CD4-positive, alpha-beta T cell treated with Interleukin-10 for 1 hour (primary cell): ENCODE data around the gene RGS4.

Experiments
- DNase-seq: peaks from one replicate; pipeline ENCODE4 v3.0.0-alpha.2; 2020

Gene RGS4

DNA sequence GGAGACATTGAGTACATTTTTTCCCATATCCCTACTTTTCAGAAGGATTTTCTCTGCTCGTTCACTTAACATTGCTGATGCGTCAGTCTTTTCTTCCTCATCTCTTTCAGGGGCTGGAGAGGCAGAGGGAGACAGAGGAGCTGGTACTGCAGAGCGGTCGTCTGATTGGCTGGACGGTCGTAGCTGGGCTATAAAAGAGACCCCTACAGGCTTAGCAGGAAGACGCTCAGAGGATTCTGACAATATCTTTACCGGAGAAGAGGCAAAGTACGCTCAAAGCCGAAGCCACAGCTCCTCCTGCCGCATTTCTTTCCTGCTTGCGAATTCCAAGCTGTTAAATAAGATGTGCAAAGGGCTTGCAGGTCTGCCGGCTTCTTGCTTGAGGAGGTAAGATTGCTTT lies at the start of gene RGS4:
TSS of gene RGS4 (plus strand) at position 220 of the 400 bp plus-strand sequence. CDS start at position 344, 124 bp downstream.
- DNase-seq: no peak

DNA sequence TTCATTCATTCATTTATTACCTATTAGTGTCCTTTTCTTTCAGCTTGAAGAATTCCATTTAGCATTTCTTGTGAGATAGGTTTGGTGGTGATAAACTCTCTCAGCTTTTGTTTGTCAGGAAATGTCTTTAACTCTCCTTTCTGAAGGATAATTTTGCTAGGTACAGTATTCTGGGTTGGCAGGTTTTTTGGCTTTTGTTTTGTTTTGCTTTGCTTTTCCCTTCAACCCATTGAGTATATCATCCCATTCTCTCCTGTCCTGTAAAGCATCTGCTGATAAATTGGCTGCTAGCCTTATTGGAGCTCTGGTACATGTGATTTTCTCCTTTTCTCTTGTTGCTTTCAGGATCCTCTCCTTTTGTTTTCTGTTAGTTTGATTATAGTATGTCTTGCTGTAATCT lies 47.0 kb upstream of the RGS4 start:
- DNase-seq: no peak

DNA sequence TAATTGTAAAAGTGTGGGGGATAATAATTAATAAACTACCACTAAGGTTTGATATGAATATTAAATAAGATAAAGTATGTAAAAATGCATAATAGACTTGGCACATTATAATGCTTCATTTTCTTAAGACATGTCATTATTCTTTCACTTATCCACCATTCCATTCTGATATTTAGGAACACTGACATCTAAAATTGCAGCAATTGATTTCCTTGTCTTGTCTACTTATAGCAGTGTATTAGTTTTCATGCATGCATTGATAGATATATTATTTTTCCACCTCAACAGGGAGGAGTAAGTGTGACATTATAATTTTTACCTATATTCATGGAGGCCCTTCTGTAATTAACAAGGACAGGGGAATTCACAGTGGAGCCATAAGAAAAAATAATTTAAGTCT lies 41.6 kb upstream of the RGS4 start:
- DNase-seq: no peak

DNA sequence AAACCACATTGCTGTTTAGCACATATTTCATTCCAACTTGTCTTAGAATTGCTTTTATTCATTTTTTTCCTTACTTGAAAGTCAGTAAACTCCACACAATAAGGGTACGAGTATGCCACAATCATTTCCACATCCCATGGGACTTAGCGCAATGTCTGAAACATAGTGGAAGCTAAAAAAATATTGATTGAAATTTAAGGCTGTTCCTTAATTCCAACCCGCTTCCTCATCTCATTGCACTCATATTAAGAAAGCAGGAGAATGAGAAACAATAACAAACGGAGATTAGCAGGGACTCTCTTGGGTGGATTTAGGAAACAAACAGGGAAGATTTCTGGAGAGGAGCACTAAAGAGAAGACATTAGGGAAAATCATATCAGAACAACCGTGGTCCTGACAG lies 39.3 kb upstream of the RGS4 start:
- no peak for DNase-seq

DNA sequence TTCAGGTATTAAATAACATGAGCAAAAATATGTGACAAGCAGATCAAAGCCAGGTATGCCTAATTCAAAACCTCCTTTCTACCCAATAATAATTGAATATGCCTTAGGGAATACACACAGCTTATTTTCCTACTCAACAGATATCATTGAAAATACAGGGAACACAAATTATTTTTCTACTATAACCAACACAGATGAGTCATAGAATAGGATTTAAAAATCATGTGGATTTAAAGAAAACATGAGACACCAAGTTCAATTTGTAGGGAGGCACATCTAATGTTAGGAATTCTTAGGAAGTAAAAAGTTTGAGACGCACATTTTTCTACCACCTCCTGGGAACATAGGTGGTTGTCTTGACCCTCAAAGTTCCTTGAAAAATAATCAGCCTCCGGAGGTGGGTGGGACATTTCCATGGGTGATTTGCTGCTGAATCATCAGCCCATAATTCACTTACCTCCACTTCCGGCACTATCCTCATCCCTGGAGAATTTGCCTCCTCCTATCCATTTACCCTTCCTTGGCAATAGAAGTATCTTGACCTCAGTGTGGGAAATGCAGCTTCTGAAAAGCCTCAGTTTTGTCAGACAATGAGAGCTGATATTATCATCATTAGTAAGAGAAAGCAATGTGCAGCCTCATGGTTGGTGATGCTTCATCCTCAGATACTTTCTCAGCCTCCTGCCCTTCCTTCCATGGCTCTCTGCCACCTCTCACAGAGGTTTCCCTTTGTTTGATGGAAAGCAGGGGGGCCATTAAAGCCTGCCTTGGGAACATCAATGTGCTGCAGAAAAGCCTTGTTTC lies 33.5 kb upstream of the RGS4 start:
- DNase-seq: no peak

DNA sequence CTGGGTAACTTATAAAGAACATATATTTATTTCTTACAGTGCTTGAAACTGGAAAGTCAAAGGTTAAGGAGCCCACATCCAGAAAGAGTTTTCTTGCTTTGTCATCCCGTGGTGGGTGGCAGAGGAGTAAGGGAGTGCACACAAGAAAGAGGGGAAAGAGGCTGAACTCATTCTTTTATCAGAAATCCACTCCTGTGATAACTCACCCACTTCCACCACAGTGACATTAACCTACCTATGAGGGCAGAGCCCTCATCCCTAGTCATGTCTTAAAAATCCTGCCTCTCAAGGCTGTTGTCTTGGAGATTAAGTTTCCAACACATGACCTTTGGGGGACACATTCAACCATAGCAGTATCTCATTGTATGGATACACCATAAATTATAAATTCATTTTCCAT lies 32.5 kb upstream of the RGS4 start:
- no peak for DNase-seq

DNA sequence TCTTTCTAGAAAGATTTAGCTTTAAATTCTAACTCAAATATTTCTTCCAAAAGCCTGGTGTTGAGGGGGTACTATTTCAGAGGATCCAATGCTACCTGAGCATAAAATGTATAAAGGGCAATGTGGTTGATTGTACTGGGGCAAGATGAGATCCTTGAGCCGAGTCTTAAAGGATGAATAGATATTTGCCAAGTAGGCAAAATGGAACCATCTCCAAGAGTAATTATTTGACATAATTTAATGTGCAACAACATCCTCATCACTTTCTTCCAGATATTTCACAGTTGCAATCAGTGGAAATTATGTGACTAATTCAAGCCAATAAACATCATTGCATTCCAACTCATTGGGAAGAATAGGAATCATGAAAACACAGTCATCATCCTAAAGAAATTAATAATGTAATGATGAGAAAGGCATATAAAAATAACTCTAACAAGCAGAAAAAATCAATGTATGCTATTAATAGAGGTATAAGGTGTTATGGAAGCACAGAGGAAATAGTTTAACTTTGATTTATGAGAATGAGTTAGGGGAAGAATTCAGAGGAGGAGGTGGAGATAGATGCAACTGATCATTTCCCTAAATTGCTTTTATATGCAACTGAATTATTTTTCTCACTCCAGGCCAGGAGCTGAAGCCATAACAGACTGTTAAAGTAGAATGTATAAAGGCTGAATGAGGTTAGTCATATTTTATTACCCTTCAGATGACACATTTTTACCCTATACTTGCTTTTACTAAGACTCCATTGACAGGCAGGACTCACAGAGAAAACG lies 30.0 kb upstream of the RGS4 start:
- no peak for DNase-seq

DNA sequence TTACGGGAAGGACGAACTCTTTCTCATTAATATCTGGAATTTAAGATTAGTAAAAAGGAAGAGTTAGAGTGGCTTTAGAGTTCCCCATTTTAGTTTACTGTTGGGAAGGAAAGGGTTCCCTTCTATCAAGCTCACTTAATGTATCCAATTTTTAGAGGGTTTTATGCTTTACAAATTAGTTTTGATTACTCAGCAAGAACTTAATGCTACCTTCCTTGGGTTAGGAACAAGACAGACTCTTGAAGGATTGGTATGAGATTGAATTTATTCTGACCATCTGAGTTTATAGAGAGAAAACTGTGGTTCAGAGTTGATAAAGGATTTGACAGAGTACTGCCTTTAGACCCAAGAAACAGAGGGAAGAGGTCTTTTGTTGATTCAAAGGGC lies 29.5 kb upstream of the RGS4 start:
- no peak for DNase-seq

DNA sequence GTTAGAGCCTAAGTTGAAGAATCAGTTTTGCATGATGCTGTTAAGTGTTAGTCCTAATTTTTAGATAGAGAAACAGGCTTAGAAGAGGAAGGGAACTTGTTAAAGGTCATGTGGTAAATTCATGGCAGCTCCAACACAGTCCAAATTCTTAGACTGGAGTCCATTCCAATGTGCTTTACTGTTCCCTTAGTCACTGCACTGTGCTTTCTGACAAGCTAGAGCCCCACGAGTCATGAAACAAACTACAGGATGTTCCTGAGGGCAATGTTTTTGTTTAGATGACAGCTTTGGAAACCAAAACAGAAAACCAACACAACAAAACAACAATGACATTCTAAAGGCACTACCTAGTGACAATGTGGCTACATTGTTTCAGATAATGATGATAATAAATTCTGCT lies 23.1 kb upstream of the RGS4 start:
- no peak for DNase-seq

DNA sequence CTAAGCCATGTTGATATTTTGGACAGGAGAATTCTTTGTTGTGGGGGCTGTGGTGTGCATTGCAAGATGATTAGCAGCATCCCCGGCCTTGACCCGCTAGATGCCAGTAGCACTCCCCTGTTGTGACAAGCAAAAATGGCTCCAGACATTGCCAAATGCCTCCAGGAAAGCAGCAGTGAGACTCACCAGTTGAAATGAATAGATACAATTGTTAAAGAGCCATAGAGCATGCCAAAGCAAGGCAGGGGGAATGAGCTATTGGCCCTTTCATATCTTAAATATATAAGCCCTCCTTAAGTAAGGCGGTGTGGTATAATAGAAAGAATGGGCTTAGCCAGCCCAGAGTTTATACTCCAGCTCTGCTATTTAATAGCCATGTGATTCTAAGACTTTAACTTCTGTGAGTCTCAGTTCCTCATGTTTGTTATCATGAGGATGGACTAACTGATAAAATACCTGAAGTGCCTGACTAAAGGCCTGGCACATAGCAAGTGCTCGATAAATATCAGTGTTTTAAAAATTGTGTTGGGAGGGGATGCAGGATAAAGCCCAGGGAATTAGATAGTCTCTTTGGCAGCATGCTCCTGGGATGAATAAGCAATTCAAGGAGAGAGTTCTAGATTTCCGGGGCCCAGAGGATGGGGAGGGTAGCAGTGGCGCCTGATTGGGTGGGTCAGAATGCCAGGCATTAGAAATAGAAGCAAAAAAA lies 21.1 kb upstream of the RGS4 start:
- DNase-seq: no peak

DNA sequence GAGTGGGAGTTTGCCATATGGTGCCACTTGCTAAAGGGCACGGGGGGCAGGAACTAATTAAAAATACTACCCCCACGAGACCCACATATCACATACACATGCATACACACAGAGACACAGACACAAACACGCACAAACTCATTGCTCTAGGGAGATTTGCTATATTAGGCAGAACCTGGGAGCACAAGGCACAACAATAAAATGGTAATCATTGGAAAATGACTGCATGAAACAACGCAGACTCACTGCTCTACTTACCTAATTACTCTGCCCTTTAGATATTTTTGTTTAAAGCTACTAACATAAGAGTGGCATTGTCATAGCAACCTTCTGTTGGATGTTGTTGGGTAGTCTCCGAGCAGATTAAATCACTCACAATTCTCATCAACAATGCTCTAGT lies 20.3 kb upstream of the RGS4 start:
- DNase-seq: no peak

DNA sequence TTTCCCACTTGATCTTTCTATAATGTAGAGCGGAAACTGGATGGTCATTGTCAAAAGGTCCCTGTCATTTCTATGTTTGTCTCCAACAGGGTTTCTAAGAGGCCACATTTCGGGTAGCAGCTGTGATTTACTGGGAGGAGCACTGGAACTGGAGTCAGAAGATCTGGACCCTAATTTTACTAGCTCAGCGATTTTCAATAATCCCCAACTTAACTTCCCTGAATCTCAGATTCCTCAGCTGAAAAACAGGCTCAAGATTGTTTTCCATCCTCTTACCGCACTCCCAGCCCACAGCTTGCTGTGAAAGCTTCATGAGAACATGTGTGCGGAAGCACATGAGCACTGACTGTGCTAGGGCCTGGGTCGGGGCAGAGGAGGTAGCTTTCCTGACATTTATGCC lies 19.9 kb upstream of the RGS4 start:
- DNase-seq: no peak

DNA sequence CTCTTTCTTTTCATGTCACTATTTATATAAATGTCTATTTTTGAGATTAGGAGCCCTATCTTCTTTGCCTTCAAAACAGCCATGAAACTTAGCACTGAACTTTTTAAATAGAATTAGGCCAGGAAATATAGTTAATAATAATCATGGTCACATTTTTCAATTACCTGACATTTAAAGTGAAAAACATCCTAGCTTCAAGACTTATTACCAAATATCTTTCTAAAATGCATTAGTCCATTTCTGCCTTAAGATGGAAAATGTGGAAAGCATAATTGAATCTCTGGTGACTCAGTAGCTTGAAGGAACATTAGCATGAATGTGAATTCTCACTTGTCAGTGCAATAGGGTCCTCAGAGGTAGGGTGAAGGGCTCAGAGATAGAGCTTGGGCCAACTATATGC lies 18.7 kb upstream of the RGS4 start:
- no peak for DNase-seq

DNA sequence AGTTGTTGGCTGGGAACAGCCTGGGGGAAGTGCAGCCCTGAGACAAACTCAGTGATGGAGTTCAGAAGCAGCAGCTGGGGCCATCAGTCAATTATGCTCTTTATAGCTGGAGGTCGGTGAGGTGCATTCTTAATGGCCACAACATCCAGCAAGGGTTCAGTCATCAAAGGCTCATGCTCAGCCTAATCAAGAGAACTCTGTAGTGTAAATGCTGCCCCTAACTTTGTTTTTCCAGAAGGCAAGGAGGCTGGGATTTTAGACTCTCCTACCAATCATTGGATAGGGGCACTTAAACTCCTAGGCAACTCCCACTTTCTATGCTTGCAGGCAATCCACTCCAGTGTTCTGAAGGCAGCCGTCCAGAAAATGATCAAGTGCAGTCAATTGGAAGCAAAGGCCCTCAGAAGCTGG lies 15.0 kb upstream of the RGS4 start:
- DNase-seq: no peak

DNA sequence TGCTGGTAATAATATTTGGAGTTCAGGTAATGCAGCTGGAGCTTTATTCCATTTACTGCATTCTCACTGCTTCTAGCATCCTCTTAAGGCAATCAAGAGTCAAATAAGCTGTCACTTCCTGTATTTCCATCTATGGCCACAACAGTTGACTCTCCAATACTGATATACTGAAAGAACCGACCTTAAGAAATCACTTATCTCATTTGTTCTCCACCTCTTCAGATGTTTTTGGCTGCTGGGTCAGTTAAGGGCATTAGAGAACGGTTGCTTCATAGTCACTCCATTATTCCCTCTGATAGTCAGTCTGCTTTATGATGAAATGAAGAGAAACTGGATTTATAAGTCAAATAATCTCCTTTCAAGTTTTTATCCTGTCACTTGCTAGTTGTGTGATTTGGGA lies 14.2 kb upstream of the RGS4 start:
- no peak for DNase-seq

DNA sequence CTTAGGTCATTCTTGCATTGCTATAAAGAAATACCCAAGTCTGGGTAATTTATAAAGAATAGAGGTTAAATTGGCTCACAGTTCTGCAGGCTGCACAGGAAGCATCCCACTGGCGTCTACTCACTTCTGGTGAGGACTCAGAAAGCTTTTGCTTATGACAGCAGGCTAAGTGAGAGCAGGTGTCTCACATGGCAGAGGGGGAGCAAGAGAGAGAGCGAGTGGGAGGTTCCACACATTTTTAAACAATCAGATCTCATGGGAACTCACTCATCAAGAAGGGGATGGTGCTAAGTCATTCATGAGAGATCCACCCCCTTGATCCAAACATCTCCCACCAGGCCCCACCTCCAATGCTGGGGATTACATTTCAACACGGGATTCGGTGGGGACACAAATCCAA lies 13.6 kb upstream of the RGS4 start:
- no peak for DNase-seq

DNA sequence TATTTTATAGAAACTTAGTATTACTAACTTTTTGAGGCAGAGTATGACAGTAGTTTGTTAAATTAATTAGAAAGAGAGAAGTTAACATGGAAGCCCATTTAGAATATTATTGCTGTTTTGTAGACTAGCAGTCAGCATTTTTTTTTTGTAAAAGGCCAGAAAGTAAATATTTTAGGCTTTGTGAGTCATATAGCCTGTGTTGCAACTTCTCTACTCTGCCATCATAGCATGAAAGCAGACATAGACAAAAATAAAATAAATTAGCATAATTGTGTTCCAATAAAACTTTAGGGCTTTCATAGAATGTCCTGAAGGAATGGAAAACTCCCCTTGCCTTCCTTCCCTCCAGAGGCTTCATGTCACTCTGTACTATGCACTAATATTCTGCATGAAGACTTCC lies 12.3 kb upstream of the RGS4 start:
- DNase-seq: no peak

DNA sequence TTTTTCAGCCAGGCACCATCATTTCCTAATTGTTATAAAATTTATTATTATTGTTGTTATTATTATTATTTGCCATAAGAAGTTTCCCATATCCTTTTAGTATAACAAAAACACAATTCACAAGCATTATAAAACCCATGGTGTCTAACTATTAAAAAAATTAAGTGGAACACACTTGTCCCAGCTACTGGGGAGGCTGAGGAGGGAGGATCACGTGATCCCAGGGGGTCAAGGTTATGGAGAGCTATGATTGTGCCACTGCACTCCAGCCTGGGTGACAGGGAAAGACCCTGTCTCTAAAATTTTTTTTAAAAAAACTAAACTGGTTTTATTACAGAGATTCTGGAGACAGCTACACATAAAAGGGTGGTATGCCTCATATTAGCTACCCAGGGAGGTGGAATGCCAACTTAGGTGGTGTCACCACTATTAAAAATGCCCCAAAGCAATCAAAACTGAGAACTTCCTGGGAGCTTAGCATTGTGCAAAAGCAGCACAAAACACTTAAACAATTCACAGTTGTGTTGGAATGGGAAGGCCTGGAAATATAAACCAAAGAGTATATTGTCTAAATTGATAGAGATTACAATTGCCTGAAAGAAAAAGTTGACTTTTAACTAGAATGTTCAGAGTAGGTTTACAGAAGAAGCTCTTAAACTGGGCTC lies 8.7 kb upstream of the RGS4 start:
- no peak for DNase-seq

DNA sequence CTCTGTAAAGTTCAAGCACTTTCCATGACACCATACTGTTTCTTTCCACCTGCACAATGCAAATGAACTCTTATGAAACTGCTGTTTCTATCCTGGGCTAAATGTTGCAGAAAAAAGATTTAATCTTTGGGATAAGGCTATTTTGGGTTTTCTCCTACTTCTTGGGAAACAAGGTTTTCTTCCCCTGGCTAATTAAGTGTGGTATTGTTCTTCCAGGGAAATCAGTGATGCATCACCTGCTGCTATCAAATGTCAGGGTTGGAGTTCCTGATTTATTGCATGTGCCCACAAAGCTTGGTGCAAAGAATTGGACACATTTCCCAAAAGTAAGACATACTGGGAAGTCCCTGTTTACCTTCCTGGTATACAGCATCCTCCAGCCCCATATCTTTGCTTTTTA lies 6.0 kb upstream of the RGS4 start:
- no peak for DNase-seq

DNA sequence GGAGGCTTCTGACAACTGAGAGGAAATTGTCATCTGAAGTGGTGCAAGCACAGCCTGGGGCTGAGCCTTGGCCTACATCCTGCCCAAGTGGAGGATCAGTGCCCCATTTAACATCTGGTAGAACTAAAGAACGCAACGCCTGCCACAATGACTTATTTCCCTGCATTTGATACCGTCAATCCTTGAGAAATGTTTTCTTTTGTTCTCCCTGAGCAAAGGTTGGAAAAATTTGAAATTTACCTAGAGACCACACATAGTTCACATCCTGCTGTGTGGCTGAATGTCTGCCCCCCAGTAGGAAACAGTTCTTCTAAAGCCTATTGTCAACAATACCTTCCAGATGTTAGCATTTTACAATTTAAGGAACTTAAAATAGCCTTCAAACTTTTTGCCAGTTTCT lies 5.6 kb upstream of the RGS4 start:
- DNase-seq: no peak

DNA sequence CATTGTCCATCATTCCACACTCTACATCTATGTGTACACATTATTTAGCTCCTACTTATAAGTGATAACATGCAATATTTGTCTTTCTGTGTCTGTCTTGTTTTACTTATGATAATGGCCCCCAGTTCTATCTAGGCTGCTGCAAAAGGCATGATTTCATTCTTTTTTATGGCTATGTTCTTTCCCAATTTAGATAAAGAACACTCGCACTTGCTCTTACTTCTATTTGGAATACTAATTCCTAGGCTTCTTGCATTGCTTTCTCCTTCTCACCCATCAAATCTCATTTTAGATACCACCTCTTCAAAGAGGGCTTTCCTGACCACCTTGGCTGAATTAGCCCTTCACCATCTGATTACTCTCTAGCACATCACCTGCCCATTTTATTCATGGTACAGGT lies 3.0 kb upstream of the RGS4 start:
- DNase-seq: no peak

DNA sequence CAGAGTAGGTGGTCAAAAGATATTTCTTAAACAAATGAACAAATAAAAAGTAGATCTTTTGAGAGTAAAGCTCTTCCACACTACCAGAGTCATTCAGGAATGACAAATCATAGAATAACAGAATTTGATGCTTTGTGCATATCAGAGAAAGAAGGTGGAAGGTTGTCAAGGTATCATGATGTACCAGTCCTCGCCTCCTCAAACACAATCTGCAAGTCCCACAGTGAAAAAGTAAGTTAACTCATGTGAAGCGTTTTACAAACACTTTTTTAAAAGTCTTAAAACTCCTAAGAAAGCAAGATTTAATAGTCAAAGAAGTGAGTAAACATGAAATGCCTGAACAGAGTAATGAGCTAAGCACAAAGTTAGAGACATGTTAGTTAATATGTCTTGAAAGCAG lies 2.5 kb upstream of the RGS4 start:
- DNase-seq: no peak

DNA sequence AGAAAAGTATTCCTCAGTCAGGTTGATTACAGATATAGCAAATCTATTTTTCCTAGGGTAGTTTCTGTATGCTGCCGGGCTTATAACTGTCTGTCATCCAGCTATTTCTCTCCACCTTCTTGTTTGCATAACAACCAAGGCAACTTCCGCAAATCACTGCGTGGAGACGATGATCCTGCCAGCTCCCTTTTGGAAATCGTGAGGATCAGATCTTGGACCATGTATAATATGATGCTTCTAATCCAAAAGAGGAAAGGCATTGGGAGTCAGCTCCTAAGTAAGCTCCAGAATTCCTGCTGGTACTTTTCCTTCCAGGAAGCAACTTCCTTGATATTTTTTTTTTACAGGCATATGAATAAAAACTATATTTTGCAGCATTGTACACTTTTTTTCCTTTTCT lies 445 bp upstream of the RGS4 start:
- DNase-seq: no peak
